Right lobe of liver (tissue), 6 donors: ENCODE results near the gene ISLR2. TPM values are rescaled to one million over a fixed set of nuclear protein-coding genes. Genes with fewer than 3 reads are reported as not detected.

Experiments
- ATAC-seq, 4 donors: fragments of 200-7000 bp; cut with Tn5 transposase; one replicate each; pipeline ENCODE4 v1.9.1; 2020; ENCODE audit warnings: mild to moderate bottlenecking in 4 of 4, moderate library complexity in 4 of 4
- DNase-seq, 3 donors: peaks; one replicate each; pipeline ENCODE4 v3.0.0-alpha.2; 2020
- H3K27ac ChIP-seq, 3 donors: fragments of 200-600 bp; one replicate each; pipeline ENCODE4 v1.8.0; 2022
- H3K27me3 ChIP-seq, 2 donors: fragments of 200-600 bp; one replicate each; pipeline ENCODE4 v1.8.0; 2022
- H3K36me3 ChIP-seq, 4 donors: fragments of 200-600 bp; sonication (generic) in 1 of 4; one replicate each; pipeline versions ENCODE4 v1.5.1 to v1.8.0; 2017 to 2022; ENCODE audit warnings: control low read depth in 1 of 4
- H3K4me1 ChIP-seq, 4 donors: fragments of 200-600 bp; sonication (generic) in 1 of 4; one replicate each; pipeline versions ENCODE4 v1.5.1 to v1.8.0; 2017 to 2022; ENCODE audit warnings: control low read depth in 1 of 4
- H3K4me3 ChIP-seq, 3 donors: fragments of 200-600 bp; one replicate each; pipeline ENCODE4 v1.8.0; 2022
- H3K9me3 ChIP-seq, 4 donors: fragments of 200-600 bp; sonication (generic) in 1 of 4; one replicate each; pipeline versions ENCODE4 v1.5.1 to v1.8.0; 2017 to 2022; ENCODE audit warnings: control low read depth in 1 of 4
- CTCF ChIP-seq, 4 donors: fragments of 200-600 bp in 3 of 4; fragments of 450-650 bp in 1 of 4; IDR thresholded peaks; one replicate each; pipeline versions ENCODE4 v1.5.1 to v1.8.0; 2016 to 2022; ENCODE audit warnings: antibody characterized with exemption in 4 of 4, mild to moderate bottlenecking in 2 of 4
- POLR2A ChIP-seq: fragments of 450-650 bp; IDR thresholded peaks from one replicate; pipeline ENCODE4 v1.6.1; 2017; ENCODE audit warnings: antibody characterized with exemption, mild to moderate bottlenecking
- WGBS: methylation state at CpG from one replicate; pipeline ENCODE4 v1.1.6; 2018; ENCODE audit warnings: low coverage, low lambda C conversion rate; ENCODE audit not compliant: insufficient coverage; ENCODE audit errors: missing lambda C conversion rate; 5-methylcytosine and 5-hydroxymethylcytosine counted together
- intact Hi-C, 2 donors: fragments of 100-400 bp; cut with DNase I; formaldehyde crosslinking; loops; one replicate each; pipeline versions ENCODE4 v1.11.2 to v1.14.1; 2022
- total RNA-seq, 6 experiments: library from RNA; depleted of rRNA in 2 of 6; stranded (reverse); fragments of >200 nt in 2 of 6; fragmentation: NEBNext Ultra II Directional in 3 of 6; extraction: Animal tissue kit (Norgen Biotek cat#: 25700) in 3 of 6; gene quantifications; one replicate each; pipeline versions ENCODE4 v1.1.0 to v1.2.4, GENCODE V29; 2016 to 2023
- donor health status: DM: no; HTN: yes; CAD: no.
- donor health status: DM: no; HTN: no; CAD: no.
- donor health status: DM: no; HTN: no; CAD: no.
- donor health status: DM: no; HTN: yes; CAD: no.
- donor health status: DM: no; HTN: yes; CAD: no.

Gene ISLR2
- total RNA-seq, 6 experiments from 2014 or later, result 0.04 TPM; not detected in 5

- H3K27ac ChIP-seq, result no peak overlapping the region
- no peaks in the 10 kb centered on the region for H3K36me3 ChIP-seq
- no peaks in the 10 kb centered on the region for H3K4me1 ChIP-seq
- WGBS, result 100% methylated on average over 1 of the region's 1 CpG
- TF ChIP-seq POLR2A (no peak), CTCF (IDR thresholded peaks at IDR 0.05) (no peak)
- H3K4me3 ChIP-seq, result no peak overlapping the region
- no peak for DNase-seq
- H3K9me3 ChIP-seq, result no peaks in the 10 kb centered on the region
- no peak for ATAC-seq
- H3K27me3 ChIP-seq, result no peaks in the 10 kb centered on the region
- intact Hi-C loops, result no loop called here
Observed at GRCh38 chr15:74165461-74165860, 35.1 kb downstream of the ISLR2 start.

GRCh38 chr15:74167891-74168331 is 37.5 kb downstream of the ISLR2 start:
- ATAC-seq (no peak), DNase-seq (no peak)
- H3K9me3 ChIP-seq, result no peaks in the 10 kb centered on the region
- TF ChIP-seq POLR2A, result no peak
- no peak for TF ChIP-seq CTCF (IDR thresholded peaks at IDR 0.05)
- H3K27me3 ChIP-seq, result no peaks in the 10 kb centered on the region
- 85% methylated on average over 2 of the region's 4 CpGs for WGBS
- intact Hi-C loops, result no loop called here
- no peak overlapping the region for H3K27ac ChIP-seq
- no peak overlapping the region for H3K4me3 ChIP-seq
- no peaks in the 10 kb centered on the region for H3K4me1 ChIP-seq
- H3K36me3 ChIP-seq, result no peaks in the 10 kb centered on the region

- intact Hi-C loops, result no loop called here
- TF ChIP-seq CTCF (IDR thresholded peaks at IDR 0.05) (no peak), POLR2A (no peak)
- WGBS, result 56% methylated on average over 3 of the region's 3 CpGs
Observed at GRCh38 chr15:74168711-74169126, 38.3 kb downstream of the ISLR2 start.

GRCh38 chr15:74170071-74170844 is 39.9 kb downstream of the ISLR2 start:
- intact Hi-C loops, result no loop called here
- TF ChIP-seq POLR2A, result no peak
- TF ChIP-seq CTCF (IDR thresholded peaks at IDR 0.05), result no peak
- DNase-seq (no peak), ATAC-seq (no peak)
- Histone ChIP-seq H3K9me3 (no peaks in the 10 kb centered on the region), H3K36me3 (no peaks in the 10 kb centered on the region), H3K4me3 (no peak overlapping the region), H3K27me3 (no peaks in the 10 kb centered on the region), H3K4me1 (no peaks in the 10 kb centered on the region), H3K27ac (no peak overlapping the region)
- 78% methylated on average over 6 of the region's 15 CpGs for WGBS

More at GRCh38 chr15:74168711-74169126, 38.3 kb downstream of the ISLR2 start:
- no peaks in the 10 kb centered on the region for H3K27me3 ChIP-seq
- no peak overlapping the region for H3K27ac ChIP-seq
- no peak for DNase-seq
- ATAC-seq, result no peak
- no peaks in the 10 kb centered on the region for H3K9me3 ChIP-seq
- no peaks in the 10 kb centered on the region for H3K36me3 ChIP-seq
- H3K4me3 ChIP-seq, result no peak overlapping the region
- H3K4me1 ChIP-seq, result no peaks in the 10 kb centered on the region
